Hypothalamus (tissue), 51 donors: ENCODE measurements around the gene PAQR6.

Source experiments
- DNase-seq, 51 donors: peaks; one replicate each; lab custom pipeline; 2025; lab: John Stamatoyannopoulos, UW

The PAQR6 gene

DNA sequence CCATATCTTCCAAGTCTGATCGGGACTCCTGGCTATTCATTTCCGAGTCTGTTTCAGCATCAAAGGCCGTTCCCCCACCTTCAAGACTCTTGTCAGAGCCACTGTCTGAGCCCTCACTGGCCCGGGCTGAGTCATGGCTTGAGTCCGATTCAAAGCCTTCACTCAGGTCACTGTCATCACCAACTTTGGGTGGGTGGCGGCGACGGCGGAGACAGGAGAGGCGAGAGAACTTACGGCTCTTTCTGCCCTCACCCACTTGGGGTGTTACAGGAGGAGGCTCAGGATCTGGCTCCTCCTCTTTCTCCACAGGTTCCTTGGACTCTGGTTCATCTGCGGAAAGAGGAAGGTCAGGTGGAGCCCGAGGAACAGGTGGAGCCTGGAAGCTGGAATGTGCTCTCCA, 18.2 kb upstream of the PAQR6 start:
- DNase-seq = no peak

DNA sequence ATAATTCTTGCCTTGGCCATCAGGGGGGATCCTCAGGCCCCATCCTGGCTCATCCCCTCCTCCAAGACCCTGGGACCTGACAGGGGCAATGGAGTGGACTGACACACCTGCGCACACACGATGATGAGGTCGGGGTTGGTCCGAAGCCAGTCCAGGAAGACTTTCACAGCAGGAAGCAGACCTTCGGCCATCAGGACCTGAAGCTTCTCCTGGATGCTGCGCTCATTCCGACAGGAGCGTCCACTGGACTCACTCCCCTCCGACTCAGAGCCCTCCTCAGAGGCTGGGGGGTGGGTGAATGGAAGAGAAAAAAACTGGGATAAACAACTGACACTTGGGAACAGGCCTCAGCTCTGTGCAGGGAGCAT, 15.4 kb upstream of the PAQR6 start:
- DNase-seq = no peak

DNA sequence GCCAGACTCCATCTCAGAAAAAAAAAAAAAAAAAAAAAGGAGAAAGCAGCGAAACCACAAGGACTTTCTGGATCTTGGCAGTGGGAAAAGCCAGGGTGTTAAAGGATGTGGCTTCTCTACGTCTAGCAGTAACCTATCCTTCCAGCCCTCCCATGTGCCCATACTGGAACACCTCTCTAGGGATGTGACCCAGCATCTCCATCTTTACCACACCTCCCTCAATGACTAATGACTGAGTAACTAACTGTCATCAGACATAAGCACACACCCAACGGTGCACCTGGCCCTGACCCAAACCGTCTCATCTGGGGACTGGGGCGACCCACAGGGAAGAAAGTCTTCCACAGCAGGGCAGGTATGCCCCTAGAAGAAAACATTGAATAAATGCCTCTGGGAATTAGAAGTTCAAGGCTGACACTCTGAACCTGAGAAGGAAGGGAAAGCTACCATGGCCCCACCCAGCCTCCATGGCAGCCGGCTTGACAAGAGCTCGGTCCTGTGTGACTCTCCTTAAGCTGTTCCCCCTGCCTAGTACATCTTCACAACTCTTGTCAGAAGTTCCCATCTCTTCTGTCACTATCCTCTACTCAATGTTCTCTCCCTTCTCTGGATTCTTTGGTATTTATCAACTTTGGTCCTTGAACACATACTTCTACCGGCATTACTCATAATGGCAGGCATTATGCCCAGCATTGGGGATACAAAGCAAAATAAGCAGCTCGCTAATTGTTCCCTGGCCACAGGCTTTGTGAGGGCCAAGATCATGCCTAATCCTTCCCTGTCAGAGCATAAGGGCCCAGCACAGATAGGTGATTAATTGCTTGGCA, 14.8 kb upstream of the PAQR6 start:
- peak in 1 of 51 donors; percentile 22 for DNase-seq

DNA sequence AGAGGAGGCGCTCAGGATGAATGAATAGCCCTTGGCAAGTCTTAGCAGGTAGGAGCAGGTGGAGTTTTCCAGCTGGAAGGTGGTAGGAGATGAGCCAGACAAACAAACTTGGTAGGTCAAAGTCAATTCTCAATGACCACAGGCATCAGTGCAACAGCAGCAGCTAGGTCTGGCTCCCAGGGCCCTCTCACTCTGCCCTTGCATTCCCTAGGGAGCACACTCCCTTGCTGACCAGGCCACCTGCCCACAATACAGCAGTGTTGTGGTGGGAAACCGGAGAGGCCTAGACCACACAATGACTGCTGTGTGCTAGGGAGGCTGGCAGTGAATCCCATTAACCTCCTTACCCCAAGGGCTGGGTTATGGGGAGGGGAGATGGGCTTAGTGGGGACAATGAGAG, 13.0 kb upstream of the PAQR6 start:
- DNase-seq = peak in 19 of 51 donors; percentile 25 to 72 (median 53)

DNA sequence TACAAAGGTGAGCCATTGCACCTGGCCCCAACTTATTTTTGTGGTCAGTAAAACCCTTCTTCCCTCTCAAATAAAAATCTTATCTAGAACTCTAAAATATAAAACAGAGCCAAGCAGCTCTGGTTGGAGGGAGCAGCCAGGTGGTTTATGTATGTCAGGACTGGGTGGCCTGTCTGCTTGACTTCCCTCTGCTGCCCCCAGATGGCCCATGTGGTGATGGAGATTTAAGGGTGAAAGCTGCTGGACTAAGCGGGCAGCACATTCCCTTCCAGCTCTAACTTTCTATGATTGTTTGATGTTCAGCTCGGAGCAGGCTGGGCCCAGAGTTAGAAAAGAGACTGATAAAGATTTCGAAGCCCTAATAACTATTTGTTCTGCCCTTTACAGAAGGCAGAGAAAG, 11.9 kb upstream of the PAQR6 start:
- DNase-seq = peak in 24 of 51 donors; percentile 27 to 73 (median 50)

DNA sequence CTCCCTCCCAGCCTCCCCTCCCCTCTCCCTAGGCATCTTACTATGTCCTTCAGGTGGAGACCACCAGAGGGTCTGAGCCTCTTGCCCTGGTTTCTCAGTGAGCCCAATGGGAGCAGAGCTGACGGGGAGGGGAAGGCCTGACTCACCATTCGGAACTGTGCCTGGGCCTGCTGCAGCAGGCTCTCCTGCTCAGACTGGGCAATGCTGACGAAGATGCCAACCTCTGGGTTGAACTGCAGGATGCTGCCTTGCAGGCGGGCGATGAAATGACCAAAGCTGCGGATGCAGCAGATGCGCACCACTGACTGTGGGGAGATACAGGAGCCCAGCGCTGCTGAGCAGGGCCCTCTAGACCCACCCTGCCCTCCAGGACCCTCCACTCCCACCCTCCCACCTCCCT, 11.0 kb upstream of the PAQR6 start:
- DNase-seq = no peak

DNA sequence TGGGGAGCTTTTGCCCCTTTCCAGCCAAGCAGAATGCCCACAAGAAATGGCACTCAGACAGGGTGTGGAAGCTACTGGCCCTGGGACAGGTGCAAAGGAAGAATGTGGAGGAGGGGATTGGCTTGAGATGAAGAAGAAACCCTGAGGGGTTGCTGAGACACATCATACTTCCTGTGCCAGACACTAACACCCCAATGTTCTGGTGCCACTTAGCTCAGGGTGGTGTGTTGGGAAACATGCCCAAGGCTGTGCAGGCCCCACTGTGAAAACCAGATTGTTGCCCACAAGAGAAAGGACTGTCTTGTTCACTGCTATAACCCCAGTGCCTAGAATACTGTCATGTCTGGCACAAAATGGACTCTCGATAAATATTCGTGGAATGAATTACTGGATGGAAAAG, 9.9 kb upstream of the PAQR6 start:
- DNase-seq = peak in 5 of 51 donors; percentile 9 to 20 (median 10)

DNA sequence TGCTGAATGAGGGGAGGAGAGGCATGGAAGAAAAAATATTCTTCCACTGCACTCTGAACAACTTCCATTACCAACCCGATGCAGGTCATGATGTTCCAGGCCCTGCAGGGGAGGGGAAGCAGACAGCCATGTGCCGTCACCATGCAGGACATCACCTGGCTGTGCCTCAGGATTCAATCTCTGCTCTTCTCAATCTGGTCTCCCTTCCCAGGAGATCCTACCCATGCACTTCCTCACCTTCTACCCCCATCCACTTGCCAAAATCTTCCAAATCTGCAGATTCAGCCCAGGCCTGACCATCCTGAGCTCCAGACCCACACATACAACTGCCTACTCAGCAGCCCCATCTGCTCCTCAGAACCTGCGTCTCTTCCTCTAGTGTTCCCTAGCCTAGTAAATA, 5.8 kb upstream of the PAQR6 start:
- no peak for DNase-seq

DNA sequence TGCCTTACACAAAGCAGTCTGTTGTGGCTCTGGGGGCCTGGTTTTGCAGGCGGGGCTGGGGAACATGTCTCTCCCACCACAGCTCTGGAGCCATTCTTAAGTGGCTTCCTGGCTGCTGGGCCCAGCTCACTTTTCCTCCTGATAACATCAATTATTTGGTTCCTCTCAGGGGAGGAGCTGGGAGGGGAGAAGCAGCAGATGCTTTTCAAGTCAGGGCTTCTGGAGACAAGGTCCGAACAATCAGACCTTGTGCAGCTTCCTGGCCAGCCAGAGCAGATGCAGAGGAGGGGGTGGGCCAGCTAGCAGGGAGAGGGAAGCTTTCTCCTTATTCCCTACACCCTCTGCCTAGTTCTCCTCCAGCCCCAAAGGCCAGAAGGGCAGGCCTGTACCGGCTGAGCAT, 3.7 kb upstream of the PAQR6 start:
- DNase-seq = peak in 8 of 51 donors; percentile 13 to 43 (median 29)

DNA sequence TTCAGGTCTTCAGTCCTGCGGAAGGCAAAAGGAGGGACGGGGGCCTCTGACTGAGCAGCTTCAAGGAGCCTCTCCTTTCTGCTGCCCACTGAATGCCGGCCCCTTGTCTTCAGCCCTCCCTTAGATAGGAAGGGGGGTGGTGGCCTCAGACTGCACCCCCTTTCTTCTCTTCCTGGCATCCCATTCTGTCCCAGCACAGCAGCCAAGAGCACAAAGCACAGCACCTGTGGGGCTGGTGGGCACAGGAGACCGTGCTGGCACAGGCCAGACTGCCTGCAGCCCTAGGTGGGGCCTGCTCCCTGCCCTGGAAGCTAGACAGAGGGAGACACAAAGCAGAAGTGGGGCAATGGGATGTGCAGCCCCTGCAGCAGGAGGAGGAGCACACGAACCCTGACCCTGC, 1.7 kb upstream of the PAQR6 start:
- peak in 1 of 51 donors; percentile 37 for DNase-seq

DNA sequence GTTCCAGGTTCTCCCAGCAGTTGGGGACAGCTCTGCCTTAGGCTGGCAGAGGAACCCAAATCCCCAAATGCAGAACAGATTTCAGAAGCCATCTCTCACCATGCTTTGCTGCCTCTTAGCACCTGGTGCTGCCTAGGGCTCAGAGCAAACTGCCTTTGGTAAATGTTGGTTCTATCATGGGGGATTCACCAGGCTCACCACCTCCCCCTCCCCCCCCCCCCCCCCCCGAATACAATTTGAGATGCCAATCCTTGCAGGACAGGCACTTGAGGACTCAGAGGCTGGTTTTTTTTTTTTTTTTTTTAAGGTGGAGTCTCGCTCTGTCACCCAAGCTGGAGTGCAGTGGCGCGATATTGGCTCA, 447 bp upstream of the PAQR6 start:
- DNase-seq = no peak

DNA sequence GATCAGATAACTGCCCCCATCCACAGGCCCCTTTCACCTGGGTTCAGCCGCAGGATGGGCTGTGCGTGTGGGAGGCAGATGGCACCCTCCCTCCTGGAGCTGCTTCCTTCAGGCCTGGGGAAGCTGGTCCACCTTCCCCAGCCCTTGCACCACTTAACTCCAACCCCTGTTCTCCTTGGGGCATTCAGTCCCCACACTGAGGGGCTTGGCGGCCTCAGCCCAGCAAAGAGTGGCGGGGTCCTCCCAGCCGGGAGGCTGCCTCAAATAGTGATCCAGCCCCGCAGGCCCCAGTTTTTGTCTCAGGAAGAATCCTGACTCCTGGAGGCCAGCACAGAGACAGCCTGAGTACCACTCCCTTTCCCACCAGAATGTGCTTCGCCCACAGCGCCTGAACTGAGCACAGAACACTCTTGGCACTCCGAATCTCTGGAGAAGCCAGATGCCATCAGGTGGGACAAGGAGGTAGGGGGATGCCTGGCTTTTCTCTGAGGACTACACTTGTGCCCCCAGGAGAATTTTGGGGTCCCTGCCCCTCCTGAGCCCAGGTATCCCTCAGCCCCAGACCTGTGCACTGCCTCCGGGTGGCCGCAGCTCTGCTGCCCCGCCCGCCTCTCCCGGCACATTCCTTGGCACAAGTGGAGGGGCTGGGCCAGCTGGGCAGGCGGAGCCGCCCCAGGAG, 936 bp downstream of the PAQR6 start:
- peak in 15 of 51 donors; percentile 23 to 58 (median 46) for DNase-seq

DNA sequence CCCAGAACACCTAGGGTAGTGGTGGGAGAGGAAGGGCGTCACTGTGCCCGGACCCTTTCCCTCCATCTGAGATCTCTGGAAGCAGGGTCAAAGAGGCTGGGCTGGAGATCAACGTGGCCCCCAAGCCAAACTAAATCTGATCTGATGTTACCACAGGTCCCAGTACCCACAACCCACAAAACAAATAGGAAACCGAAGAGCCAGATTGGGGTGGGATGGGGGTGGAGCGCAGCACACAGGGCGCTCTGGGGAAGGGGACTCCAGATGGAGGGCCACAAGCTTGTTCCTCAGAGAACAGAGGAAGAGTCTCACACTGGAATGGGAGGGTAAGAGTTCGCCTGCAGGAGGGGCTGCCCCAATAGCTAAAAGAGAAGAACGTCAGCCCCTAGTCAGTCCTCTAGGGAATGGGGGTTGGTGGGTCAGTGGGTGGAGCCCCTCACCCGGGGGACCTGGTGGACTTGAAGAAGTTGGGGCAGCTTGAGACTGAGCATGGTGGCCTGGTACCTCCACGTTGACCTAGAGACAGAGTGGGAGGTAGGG, 1.5 kb downstream of the PAQR6 start:
- DNase-seq = no peak

DNA sequence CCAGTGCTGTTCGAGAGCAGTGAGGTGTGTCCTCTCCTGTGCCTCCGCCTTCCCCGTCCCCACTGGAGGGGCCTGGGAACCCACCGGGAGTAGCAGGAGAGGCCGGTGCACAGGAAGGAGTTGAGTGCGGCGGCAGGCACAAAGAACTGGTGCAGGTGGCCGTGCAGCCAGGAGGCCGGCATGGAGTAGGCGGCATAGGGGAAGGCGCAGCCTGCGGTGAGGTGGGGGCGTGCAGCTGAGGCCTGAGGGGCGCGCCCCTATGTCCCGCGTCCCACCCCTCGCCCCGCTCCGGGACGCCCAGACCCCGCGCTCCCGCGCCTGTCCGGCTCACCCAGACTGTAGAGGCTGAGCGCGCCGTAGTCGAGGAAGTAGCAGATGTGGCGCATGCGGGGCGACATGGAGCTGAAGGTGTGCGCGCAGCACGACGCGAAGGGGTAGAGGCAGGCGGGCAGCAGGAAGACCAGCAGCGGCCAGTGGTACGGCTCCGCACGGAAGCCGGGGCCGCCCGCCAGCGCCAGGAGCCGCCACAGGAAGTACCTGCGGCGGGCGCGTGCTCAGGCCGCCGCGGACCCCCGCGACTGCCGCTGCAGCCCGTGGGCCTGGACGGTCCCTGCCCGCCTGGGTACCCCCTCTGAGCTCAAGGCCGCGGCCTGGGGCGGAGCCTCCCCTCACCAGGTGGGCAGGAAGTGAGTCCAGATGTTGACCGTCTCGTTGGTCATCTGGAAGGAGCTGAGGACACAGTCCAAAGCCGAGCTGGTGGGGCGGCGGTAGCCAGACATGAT, 2.2 kb downstream of the PAQR6 start:
- DNase-seq = peak in 5 of 51 donors; percentile 6 to 36 (median 17)

DNA sequence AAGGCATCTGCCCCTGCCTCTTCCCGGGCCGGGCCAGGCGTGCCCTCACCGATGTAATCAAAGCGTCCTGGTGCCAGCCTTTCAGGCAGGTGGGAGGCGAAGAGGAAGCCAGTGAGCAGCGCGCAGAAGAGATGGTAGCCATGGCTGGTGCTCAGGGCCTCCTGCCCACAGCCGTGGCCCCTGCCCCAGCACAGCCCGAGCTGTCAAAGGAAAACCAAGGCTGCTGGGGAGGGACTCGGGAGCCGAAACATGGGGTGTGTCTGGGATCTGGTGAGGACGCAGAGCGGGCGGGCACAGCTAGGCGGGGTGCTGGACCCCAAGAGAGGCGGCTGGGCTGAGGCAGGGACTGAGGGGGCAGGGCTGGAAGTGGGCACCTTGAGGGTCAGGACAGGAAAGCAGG, 3.1 kb downstream of the PAQR6 start:
- no peak for DNase-seq

DNA sequence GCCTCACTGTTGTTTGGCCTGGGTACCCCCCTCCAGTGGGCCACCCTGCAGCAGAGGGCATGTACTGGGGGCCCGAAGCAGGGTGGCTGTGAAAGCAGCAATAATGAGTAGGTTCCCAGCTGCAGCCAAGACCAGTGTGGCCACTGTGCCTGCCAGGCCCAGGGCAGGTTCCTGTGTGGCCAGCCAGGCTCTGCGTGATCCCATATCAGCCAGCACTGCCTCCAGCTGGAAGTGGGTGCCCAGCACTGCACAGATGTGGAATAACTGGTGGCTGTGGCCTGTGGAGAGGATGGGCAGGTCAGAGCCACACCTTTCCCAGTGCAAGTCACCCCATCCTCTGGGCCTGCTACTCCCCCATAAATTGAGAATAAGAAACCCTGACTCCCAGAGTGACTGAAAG, 3.7 kb downstream of the PAQR6 start:
- DNase-seq = no peak

DNA sequence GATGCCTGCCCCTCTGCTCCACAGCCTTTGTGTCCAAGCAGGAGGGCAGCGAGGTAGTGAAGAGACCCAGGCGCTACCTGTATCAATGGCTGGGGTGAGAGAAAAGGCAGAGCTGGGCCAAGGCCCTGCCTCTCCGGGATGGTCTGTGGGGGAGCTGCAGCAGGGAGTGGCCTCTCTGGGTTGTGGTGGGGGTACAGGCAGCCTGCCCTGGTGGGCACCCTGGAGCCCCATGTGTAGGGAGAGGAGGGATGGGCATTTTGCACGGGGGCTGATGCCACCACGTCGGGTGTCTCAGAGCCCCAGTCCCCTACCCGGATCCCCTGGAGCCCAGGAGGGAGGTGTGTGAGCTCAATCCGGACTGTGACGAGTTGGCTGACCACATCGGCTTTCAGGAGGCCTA, 5.1 kb downstream of the PAQR6 start:
- DNase-seq = peak in 4 of 51 donors; percentile 19 to 45 (median 34)

DNA sequence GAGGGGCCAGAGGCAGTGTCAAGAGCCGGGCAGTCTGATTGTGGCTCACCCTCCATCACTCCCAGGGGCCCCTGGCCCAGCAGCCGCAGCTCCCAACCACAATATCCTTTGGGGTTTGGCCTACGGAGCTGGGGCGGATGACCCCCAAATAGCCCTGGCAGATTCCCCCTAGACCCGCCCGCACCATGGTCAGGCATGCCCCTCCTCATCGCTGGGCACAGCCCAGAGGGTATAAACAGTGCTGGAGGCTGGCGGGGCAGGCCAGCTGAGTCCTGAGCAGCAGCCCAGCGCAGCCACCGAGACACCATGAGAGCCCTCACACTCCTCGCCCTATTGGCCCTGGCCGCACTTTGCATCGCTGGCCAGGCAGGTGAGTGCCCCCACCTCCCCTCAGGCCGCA, 5.9 kb downstream of the PAQR6 start, which contains the start of gene BGLAP:
Gene BGLAP, plus strand, starts transcription at position 259 of the 400 bp plus-strand sequence. Its CDS starts 48 bp downstream, at position 307.
- DNase-seq = no peak

DNA sequence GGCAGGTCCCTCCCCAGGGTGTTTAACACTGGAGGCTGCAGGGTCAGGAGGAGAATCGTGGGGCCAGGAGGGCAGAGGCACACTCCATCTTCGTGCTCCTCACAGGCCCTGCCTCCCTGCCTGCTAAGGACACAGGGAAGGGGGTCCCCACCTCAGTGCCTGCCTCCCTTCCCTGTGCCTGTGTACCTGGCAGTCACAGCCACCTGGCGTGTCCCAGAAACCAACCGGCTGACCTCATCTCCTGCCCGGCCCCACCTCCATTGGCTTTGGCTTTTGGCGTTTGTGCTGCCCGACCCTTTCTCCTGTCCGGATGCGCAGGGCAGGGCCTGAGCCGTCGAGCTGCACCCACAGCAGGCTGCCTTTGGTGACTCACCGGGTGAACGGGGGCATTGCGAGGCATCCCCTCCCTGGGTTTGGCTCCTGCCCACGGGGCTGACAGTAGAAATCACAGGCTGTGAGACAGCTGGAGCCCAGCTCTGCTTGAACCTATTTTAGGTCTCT, 6.5 kb downstream of the PAQR6 start:
- DNase-seq = peak in 2 of 51 donors; percentile 9 to 33

DNA sequence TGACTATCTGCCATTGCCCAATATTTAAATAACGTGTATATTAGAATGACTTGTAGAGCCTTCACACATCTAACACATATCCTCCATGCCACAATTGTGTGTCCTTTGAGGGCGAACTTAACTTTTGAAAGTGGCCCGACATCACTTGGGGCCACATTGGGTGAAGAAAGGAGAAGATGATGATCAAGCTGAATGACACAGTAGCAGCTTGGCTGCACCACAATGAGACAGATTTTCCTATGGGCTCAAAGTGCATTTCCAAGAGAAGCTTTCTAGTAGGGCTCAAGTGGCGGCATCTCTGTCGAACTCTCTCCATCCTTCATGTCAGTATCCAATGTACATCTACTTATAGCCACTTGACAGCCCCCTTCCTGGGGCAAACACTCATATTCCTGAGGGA, 9.6 kb downstream of the PAQR6 start:
- DNase-seq = no peak

DNA sequence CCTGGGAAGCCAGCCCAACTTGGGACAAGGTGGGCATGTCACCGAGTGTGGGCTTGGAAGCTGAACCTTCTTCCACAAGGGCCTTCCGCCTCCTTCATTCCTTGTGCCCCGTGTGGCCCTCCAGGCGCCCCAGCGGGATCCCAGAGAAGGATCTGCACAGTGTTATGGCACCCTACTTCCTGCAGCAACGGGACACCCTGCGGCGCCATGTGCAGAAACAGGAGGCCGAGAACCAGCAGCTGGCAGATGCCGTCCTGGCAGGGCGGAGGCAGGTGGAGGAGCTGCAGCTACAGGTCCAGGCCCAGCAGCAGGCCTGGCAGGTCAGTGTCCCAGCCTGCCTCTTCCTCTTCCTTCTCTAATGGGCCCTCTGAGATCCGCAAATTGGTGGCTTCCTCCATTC, 11.7 kb downstream of the PAQR6 start:
- no peak for DNase-seq
